ENCODE data around the gene PRPSAP1. TPM values are rescaled to one million over a fixed set of nuclear protein-coding genes. Genes with fewer than 3 reads are reported as not detected.

The PRPSAP1 gene
- total RNA-seq, 1 experiment from 2014 or later = 63.3 TPM

GRCh38 chr17:76281573-76282371 is 71.9 kb downstream of the PRPSAP1 start:
- no peak overlapping the region for H3K4me2 ChIP-seq
- ChIA-PET CTCF (no interaction called here), POLR2A (ENCODE audit: unreplicated experiment) (no interaction called here)
- H4K20me1 ChIP-seq (ENCODE audit: insufficient read depth) = no peaks in the 10 kb centered on the region
- peaks cover 8% of the 10 kb centered on the region for H3K4me1 ChIP-seq (replicated peaks; ENCODE audit: insufficient read depth)
- no peaks in the 10 kb centered on the region for H3K36me3 ChIP-seq (ENCODE audit: low read depth)
- no peaks in the 10 kb centered on the region for H3K79me2 ChIP-seq (ENCODE audit: low read depth)
- no TSS peak for BruUV-seq (replicated peaks)
- H3K9me3 ChIP-seq (ENCODE audit: insufficient read depth, low read depth) = no peaks in the 10 kb centered on the region
- H3K27me3 ChIP-seq (ENCODE audit: insufficient read depth, low read depth) = no peaks in the 10 kb centered on the region
- no peak overlapping the region for H3K27ac ChIP-seq
- DNase-seq = no peak
- intact Hi-C loops (cut with micrococcal nuclease; ENCODE audit: unreplicated experiment) = no loop called here
- H2AFZ ChIP-seq = no peak overlapping the region
- H3F3A ChIP-seq (ENCODE audit: insufficient read depth, low read depth) = no peaks in the 10 kb centered on the region; the same call in 1 of the 2 replicates
- no peak overlapping the region for H3K4me3 ChIP-seq
- TF ChIP-seq EZH2 (IDR thresholded peaks at IDR 0.05; ENCODE audit: low read depth) (no peak), CTCF (conservative IDR thresholded peaks at IDR 0.05) (no peak)
- H3K9me2 ChIP-seq (ENCODE audit: insufficient read depth) = no peaks in the 10 kb centered on the region

- H3K27me3 ChIP-seq (ENCODE audit: insufficient read depth, low read depth) = no peaks in the 10 kb centered on the region
- no peak overlapping the region for H3K4me2 ChIP-seq
- ChIA-PET CTCF (interaction anchor here (0.8 kb wide), 1 partner anchor 46 kb away, joined by 3 read pairs; no protein-coding TSS in a partner anchor), POLR2A (ENCODE audit: unreplicated experiment) (no interaction called here)
- intact Hi-C loops (cut with micrococcal nuclease; ENCODE audit: unreplicated experiment) = no loop called here
- no TSS peak for BruUV-seq (replicated peaks)
- no peaks in the 10 kb centered on the region for H3K79me2 ChIP-seq (ENCODE audit: low read depth)
- no peaks in the 10 kb centered on the region for H4K20me1 ChIP-seq (ENCODE audit: insufficient read depth)
- no peak for TF ChIP-seq EZH2 (IDR thresholded peaks at IDR 0.05; ENCODE audit: low read depth)
- TF ChIP-seq CTCF (conservative IDR thresholded peaks at IDR 0.05) = no peak
- H3K9me3 ChIP-seq (ENCODE audit: insufficient read depth, low read depth) = no peaks in the 10 kb centered on the region
- no peak overlapping the region for H3K27ac ChIP-seq
- no peaks in the 10 kb centered on the region for H3K36me3 ChIP-seq (ENCODE audit: low read depth)
- no peak overlapping the region for H2AFZ ChIP-seq
- no peaks in the 10 kb centered on the region for H3K9me2 ChIP-seq (ENCODE audit: insufficient read depth)
- no peak overlapping the region for H3K4me3 ChIP-seq
- no peak for DNase-seq
- H3F3A ChIP-seq (ENCODE audit: insufficient read depth, low read depth) = peaks cover 4% of the 10 kb centered on the region
- peaks cover 15% of the 10 kb centered on the region for H3K4me1 ChIP-seq (replicated peaks; ENCODE audit: insufficient read depth)
Measured at GRCh38 chr17:76280650-76281049, 73.1 kb downstream of the PRPSAP1 start.

GRCh38 chr17:76279742-76280287 is 73.9 kb downstream of the PRPSAP1 start:
- DNase-seq = no peak
- Histone ChIP-seq H3K36me3 (ENCODE audit: low read depth) (no peaks in the 10 kb centered on the region), H2AFZ (no peak overlapping the region), H3K27ac (no peak overlapping the region), H3K79me2 (ENCODE audit: low read depth) (no peaks in the 10 kb centered on the region), H3K4me2 (no peak overlapping the region), H3K4me3 (no peak overlapping the region), H3F3A (ENCODE audit: insufficient read depth, low read depth) (peaks cover 4% of the 10 kb centered on the region), H3K27me3 (ENCODE audit: insufficient read depth, low read depth) (no peaks in the 10 kb centered on the region), H4K20me1 (ENCODE audit: insufficient read depth) (no peaks in the 10 kb centered on the region), H3K9me2 (ENCODE audit: insufficient read depth) (no peaks in the 10 kb centered on the region), H3K4me1 (replicated peaks; ENCODE audit: insufficient read depth) (peaks cover 15% of the 10 kb centered on the region), H3K9me3 (ENCODE audit: insufficient read depth, low read depth) (no peaks in the 10 kb centered on the region)
- ChIA-PET CTCF (interaction anchor here (0.5 to 1.3 kb wide), 14 partner anchors 15 to 160 kb away, joined by 3 to 18 read pairs (median 4); no protein-coding TSS in a partner anchor), POLR2A (ENCODE audit: unreplicated experiment) (interaction anchor here (0.6 kb wide), 1 partner anchor 302 kb away, joined by 5 read pairs; no protein-coding TSS in a partner anchor)
- BruUV-seq (replicated peaks) = no TSS peak
- intact Hi-C loops (cut with micrococcal nuclease; ENCODE audit: unreplicated experiment) = loop anchor here (1.0 to 10.0 kb wide), 5 partner anchors 98 to 505 kb away; partner anchors contain the start of gene MRPL38
- TF ChIP-seq EZH2 (IDR thresholded peaks at IDR 0.05; ENCODE audit: low read depth) = no peak
- 0 out of 2 replicates have a peak, but pooled peaks have one; percentile 0 for TF ChIP-seq CTCF (conservative IDR thresholded peaks at IDR 0.05)
